ENCODE data around the gene SYNE2.

DNA sequence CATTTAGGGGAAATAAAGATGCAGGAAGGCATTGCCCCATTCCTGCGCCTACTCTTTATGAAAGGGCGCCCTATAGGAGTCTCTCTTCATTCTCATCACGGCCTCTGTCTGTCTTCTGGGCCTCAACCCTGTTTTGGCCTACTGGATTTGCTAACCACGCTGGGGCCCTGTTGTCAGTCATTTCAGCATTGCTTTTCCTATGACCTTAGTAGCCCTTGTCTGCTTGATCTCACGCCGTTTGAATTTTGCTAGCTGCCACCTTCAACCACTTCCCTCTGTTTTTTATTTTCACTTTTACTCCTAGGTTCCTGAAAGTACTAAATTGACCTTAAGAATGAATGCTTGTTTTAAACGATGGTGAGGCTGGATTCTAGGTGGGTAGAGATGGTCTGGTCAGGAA lies 139.0 kb downstream of the SYNE2 start:
- no peak for TF ChIP-seq POLR2A (IDR thresholded peaks at IDR 0.05)
- TF ChIP-seq, protein P1, sequence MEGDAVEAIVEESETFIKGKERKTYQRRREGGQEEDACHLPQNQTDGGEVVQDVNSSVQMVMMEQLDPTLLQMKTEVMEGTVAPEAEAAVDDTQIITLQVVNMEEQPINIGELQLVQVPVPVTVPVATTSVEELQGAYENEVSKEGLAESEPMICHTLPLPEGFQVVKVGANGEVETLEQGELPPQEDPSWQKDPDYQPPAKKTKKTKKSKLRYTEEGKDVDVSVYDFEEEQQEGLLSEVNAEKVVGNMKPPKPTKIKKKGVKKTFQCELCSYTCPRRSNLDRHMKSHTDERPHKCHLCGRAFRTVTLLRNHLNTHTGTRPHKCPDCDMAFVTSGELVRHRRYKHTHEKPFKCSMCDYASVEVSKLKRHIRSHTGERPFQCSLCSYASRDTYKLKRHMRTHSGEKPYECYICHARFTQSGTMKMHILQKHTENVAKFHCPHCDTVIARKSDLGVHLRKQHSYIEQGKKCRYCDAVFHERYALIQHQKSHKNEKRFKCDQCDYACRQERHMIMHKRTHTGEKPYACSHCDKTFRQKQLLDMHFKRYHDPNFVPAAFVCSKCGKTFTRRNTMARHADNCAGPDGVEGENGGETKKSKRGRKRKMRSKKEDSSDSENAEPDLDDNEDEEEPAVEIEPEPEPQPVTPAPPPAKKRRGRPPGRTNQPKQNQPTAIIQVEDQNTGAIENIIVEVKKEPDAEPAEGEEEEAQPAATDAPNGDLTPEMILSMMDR (IDR thresholded peaks at IDR 0.05): no peak
